Activated T-helper 1 cell treated with anti-CD3 and anti-CD28 coated beads, Interleukin-2, amount 50 U/mL, for 16 hours (primary cell): Measurements from ENCODE around the gene SUZ12.
"Not testable (repeated sequence)": the region's sequence is repeated elsewhere in the genome, so short reads cannot be mapped to it uniquely, and the experiment has no call there.

Experiments used
- DNase-seq, 2 donors: peaks; one replicate each; pipeline ENCODE4 v3.0.0-alpha.2; 2020; ENCODE audit warnings: low read depth in 1 of 2, low spot score in 1 of 2

SUZ12 gene

GRCh38 chr17:31936615-31937609, at the start of gene SUZ12:
TSS of gene SUZ12 (plus strand) at chr17:31937007. CDS start at chr17:31937247, 240 bp downstream.
- DNase-seq: peak; percentile 58 to 81

GRCh38 chr17:31888124-31888523, 48.7 kb upstream of the SUZ12 start:
- no peak for DNase-seq

- DNase-seq: no peak
Observed at GRCh38 chr17:31900877-31901276, 35.9 kb upstream of the SUZ12 start.

GRCh38 chr17:31902693-31903092, 34.1 kb upstream of the SUZ12 start:
- no peak for DNase-seq

- no peak for DNase-seq
Observed at GRCh38 chr17:31903401-31903800, 33.4 kb upstream of the SUZ12 start.

GRCh38 chr17:31907342-31907962, 29.4 kb upstream of the SUZ12 start:
- DNase-seq: no peak

- DNase-seq: no peak
Observed at GRCh38 chr17:31908386-31908785, 28.4 kb upstream of the SUZ12 start.

GRCh38 chr17:31912705-31913104, 24.1 kb upstream of the SUZ12 start:
- DNase-seq: not testable (repeated sequence)

- no peak for DNase-seq
Observed at GRCh38 chr17:31915456-31916100, 21.2 kb upstream of the SUZ12 start.

GRCh38 chr17:31916491-31917064, 20.2 kb upstream of the SUZ12 start:
- no peak for DNase-seq

- DNase-seq: no peak
Observed at GRCh38 chr17:31917065-31917529, 19.7 kb upstream of the SUZ12 start.

GRCh38 chr17:31917721-31918120, 19.1 kb upstream of the SUZ12 start:
- not testable (repeated sequence) for DNase-seq

- DNase-seq: no peak
Observed at GRCh38 chr17:31918701-31919128, 18.1 kb upstream of the SUZ12 start.

- no peak for DNase-seq
Observed at GRCh38 chr17:31919802-31920525, 16.8 kb upstream of the SUZ12 start.

GRCh38 chr17:31926100-31926729, 10.6 kb upstream of the SUZ12 start:
- DNase-seq: no peak

- no peak for DNase-seq
Observed at GRCh38 chr17:31931756-31932155, 5.1 kb upstream of the SUZ12 start.

GRCh38 chr17:31935512-31935911, 1.3 kb upstream of the SUZ12 start:
- DNase-seq: no peak

- not testable (repeated sequence) for DNase-seq
Observed at GRCh38 chr17:31937926-31938641, 1.3 kb downstream of the SUZ12 start.

GRCh38 chr17:31941916-31942315, 5.1 kb downstream of the SUZ12 start:
- DNase-seq: not testable (repeated sequence)
